ENCODE data around the gene ERBB2.

DNA sequence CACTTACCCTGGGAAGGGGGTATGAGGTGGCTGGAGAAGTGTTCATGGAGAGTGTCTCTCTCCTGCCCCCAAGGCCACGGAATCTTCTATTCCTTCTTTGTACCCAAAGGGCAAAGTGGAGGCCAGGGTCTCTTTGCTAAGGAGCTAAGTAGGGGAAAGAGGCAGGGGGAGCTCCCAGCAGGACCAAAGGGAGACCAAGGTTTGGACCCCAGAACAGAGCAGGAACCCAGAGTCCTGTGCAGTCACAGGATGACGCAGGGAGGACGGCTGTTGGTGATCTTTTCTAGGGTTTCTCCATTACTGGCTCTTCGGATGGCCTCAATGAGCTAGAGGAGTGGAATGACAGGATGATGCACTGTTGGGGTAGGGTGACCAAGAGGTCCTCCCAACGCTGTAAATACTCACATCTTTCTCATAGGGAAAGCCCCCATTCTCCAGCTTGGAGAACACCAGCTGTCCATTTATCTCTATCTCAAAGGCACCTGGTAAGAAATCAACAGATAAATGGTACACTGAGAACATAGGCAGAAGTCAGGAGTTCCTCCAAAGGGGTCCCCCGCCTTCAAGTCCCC is 29.5 kb downstream of the ERBB2 start:
- no peak for TF ChIP-seq EP300 (IDR thresholded peaks at IDR 0.05)
- TF ChIP-seq POLR2A (IDR thresholded peaks at IDR 0.05): no peak

Measured in suprapubic skin (tissue), 2 donors.